Endothelial cell of umbilical vein (primary cell): ENCODE results near the gene RNF227.

Source experiments
- EZH2 ChIP-seq: IDR thresholded peaks from 2 replicates; pipeline ENCODE4 v1.6.1; 2012; ENCODE audit warnings: borderline replicate concordance, low read depth, mild to moderate bottlenecking, moderate library complexity, low read length, inconsistent platforms; ENCODE audit not compliant: severe bottlenecking
- TF ChIP-seq, protein P1 (sequence below), 2 donors: IDR thresholded peaks; 1 replicate in 1 of 2; 2 replicates in 1 of 2; pipeline ENCODE4 v1.5.1; 2011; ENCODE audit warnings: low read length in 2 of 2, mild to moderate bottlenecking in 2 of 2, moderate library complexity in 2 of 2, control low read depth in 1 of 2, inconsistent platforms in 1 of 2, low read depth in 1 of 2; ENCODE audit not compliant: insufficient read depth in 1 of 2; ENCODE audit errors: extremely low read depth in 1 of 2

GRCh38 chr17:7864995-7865650 lies 51.0 kb downstream of the RNF227 start:
- TF ChIP-seq, protein P1, sequence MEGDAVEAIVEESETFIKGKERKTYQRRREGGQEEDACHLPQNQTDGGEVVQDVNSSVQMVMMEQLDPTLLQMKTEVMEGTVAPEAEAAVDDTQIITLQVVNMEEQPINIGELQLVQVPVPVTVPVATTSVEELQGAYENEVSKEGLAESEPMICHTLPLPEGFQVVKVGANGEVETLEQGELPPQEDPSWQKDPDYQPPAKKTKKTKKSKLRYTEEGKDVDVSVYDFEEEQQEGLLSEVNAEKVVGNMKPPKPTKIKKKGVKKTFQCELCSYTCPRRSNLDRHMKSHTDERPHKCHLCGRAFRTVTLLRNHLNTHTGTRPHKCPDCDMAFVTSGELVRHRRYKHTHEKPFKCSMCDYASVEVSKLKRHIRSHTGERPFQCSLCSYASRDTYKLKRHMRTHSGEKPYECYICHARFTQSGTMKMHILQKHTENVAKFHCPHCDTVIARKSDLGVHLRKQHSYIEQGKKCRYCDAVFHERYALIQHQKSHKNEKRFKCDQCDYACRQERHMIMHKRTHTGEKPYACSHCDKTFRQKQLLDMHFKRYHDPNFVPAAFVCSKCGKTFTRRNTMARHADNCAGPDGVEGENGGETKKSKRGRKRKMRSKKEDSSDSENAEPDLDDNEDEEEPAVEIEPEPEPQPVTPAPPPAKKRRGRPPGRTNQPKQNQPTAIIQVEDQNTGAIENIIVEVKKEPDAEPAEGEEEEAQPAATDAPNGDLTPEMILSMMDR (IDR thresholded peaks at IDR 0.05; ENCODE audit: extremely low read depth in 1 of 2, insufficient read depth in 1 of 2, low read depth in 1 of 2, low read length in 2 of 2), result no peak
- TF ChIP-seq EZH2, result no peak
